Lower lobe of right lung (tissue), 2 donors: Measurements from ENCODE around the gene TSPAN9. TPM values are rescaled to one million over a fixed set of nuclear protein-coding genes. Genes with fewer than 3 reads are reported as not detected.

Experiments
- ATAC-seq, 2 donors: fragments of 200-7000 bp; cut with Tn5 transposase; one replicate each; pipeline ENCODE4 v1.9.1; 2020 to 2022; ENCODE audit warnings: mild to moderate bottlenecking in 2 of 2, moderate library complexity in 2 of 2
- DNase-seq: peaks from one replicate; pipeline ENCODE4 v3.0.0-alpha.2; 2020
- H3K27ac ChIP-seq: fragments of 200-600 bp; one replicate; pipeline ENCODE4 v1.8.0; 2022
- H3K27me3 ChIP-seq: fragments of 200-600 bp; one replicate; pipeline ENCODE4 v1.8.0; 2022; ENCODE audit warnings: low read depth
- H3K36me3 ChIP-seq: fragments of 200-600 bp; one replicate; pipeline ENCODE4 v1.8.0; 2022; ENCODE audit warnings: mild to moderate bottlenecking
- H3K4me1 ChIP-seq: fragments of 200-600 bp; one replicate; pipeline ENCODE4 v1.8.0; 2022
- H3K4me3 ChIP-seq: fragments of 200-600 bp; one replicate; pipeline ENCODE4 v1.8.0; 2022; ENCODE audit warnings: mild to moderate bottlenecking
- H3K9me3 ChIP-seq: fragments of 200-600 bp; one replicate; pipeline ENCODE4 v1.8.0; 2022
- intact Hi-C: fragments of 100-400 bp; cut with DNase I; formaldehyde crosslinking; loops from one replicate; pipeline ENCODE4 v1.11.0; 2022
- total RNA-seq: library from RNA; stranded (reverse); fragmentation: NEBNext Ultra II Directional; extraction: Animal tissue kit (Norgen Biotek cat#: 25700); gene quantifications from one replicate; pipeline ENCODE4 v1.2.1, GENCODE V29; 2021
- TF ChIP-seq, protein P1 (sequence below): fragments of 200-600 bp; IDR thresholded peaks from one replicate; pipeline ENCODE4 v1.8.0; 2022; ENCODE audit warnings: antibody characterized with exemption, mild to moderate bottlenecking
- donor health status: DM: no; HTN: yes; CAD: no; lungs with severe emphysema.

TSPAN9 gene
- total RNA-seq, 1 donor from 2014 or later, result 61.1 TPM

DNA sequence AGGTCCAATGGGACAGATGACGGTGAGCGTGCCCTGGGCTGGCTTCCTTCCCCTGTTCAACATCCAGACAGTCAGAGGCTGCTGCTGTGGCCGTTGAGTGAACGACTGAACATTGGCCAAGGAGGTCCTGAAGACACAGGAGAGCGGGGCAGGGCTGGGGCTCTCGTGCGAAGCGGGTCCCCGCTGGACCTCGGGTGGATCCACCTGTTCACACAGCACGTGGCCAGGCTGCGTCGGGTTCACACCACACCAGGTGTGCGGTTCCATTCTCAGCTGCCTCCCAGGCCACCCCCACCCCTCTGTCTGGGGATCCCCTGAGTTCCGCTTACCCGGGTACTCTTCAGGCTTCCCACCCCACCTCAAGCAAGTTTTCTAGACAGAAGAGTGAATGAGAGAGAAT is 214.8 kb downstream of the TSPAN9 start:
- H3K4me3 ChIP-seq, result no peak overlapping the region
- TF ChIP-seq, protein P1, sequence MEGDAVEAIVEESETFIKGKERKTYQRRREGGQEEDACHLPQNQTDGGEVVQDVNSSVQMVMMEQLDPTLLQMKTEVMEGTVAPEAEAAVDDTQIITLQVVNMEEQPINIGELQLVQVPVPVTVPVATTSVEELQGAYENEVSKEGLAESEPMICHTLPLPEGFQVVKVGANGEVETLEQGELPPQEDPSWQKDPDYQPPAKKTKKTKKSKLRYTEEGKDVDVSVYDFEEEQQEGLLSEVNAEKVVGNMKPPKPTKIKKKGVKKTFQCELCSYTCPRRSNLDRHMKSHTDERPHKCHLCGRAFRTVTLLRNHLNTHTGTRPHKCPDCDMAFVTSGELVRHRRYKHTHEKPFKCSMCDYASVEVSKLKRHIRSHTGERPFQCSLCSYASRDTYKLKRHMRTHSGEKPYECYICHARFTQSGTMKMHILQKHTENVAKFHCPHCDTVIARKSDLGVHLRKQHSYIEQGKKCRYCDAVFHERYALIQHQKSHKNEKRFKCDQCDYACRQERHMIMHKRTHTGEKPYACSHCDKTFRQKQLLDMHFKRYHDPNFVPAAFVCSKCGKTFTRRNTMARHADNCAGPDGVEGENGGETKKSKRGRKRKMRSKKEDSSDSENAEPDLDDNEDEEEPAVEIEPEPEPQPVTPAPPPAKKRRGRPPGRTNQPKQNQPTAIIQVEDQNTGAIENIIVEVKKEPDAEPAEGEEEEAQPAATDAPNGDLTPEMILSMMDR, result no peak
- no peak overlapping the region for H3K27ac ChIP-seq
- no peaks in the 10 kb centered on the region for H3K9me3 ChIP-seq
- H3K27me3 ChIP-seq, result no peaks in the 10 kb centered on the region
- intact Hi-C loops, result no loop called here
- DNase-seq (no peak), ATAC-seq (no peak)
- H3K4me1 ChIP-seq, result peaks cover 9% of the 10 kb centered on the region
- no peaks in the 10 kb centered on the region for H3K36me3 ChIP-seq

DNA sequence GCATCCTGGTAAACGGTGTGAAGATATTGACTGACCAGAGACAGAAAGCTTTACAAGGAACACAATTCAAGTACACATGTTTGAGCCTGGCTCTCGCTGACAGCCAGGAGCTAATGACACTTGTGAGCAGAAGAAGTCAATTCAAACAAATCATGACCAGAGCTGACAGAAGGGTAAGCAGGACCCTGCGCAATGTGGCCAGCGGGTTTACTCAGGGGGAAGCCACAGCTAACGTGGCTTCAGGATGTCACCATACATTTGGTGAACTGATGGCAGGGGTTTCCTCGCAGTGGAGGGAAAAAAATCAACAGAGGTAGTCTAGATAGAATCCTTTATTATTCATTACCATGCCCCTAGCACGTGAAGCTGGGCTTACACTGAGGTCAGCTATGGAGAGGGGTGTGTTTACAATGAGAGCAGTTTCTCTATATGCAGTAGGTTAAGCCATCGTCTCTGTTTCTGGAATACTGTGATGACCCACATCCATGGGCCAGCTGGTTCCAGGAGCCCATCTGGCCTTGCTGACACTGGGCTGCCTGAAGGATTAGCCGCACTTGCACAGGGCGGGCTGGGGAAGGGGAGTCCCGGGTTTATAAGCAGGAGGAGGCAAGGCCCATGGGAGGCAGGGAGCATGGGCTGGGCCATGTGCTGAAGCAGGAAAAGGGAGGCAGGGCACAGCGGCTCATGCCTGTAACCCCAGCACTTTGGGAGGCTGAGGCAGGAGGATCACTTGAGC is 215.7 kb downstream of the TSPAN9 start:
- Histone ChIP-seq H3K9me3 (no peaks in the 10 kb centered on the region), H3K4me3 (no peak overlapping the region), H3K36me3 (no peaks in the 10 kb centered on the region), H3K27me3 (no peaks in the 10 kb centered on the region), H3K4me1 (peaks cover 9% of the 10 kb centered on the region), H3K27ac (no peak overlapping the region)
- TF ChIP-seq, protein P1, result no peak
- no peak for ATAC-seq
- no peak for DNase-seq
- intact Hi-C loops, result no loop called here

DNA sequence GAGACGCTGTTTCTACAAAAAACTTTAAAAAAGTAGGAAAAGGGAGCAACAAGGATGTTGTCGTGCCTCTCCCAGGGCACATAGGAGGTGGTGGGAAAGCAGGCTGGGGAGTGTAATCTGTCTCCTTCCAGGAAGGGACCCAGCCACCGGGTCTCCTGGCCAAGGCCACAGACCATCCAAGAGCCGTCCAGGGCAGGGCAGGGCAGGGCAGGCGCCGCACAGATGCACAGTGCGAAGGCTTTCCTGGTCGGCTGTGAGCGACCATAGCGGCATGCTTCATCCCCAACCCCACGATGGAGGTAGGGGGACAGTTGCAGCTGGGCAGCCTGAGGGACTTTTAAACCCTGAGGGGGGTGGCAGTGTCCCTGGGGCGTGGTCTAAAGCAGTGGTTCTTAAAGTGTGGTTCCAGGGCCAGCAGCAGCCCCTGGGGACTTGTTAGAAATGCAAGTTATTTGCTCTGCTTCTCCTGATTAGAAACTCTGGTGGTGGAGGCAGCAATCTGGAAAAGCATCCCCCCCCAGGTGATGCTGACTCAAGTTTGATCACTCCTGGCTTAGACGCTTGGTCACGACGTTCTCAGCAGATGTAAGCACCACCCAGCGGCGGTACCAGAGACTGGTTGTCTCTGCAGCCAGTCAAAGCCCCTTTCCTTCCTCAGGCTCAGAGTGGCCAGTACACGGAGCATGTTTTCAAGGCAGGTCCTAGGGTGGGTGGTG is 216.4 kb downstream of the TSPAN9 start:
- Histone ChIP-seq H3K36me3 (no peaks in the 10 kb centered on the region), H3K4me1 (peaks cover 9% of the 10 kb centered on the region), H3K27me3 (no peaks in the 10 kb centered on the region), H3K4me3 (no peak overlapping the region), H3K27ac (no peak overlapping the region), H3K9me3 (no peaks in the 10 kb centered on the region)
- intact Hi-C loops, result no loop called here
- no peak for ATAC-seq
- DNase-seq, result no peak
- TF ChIP-seq, protein P1, result no peak

DNA sequence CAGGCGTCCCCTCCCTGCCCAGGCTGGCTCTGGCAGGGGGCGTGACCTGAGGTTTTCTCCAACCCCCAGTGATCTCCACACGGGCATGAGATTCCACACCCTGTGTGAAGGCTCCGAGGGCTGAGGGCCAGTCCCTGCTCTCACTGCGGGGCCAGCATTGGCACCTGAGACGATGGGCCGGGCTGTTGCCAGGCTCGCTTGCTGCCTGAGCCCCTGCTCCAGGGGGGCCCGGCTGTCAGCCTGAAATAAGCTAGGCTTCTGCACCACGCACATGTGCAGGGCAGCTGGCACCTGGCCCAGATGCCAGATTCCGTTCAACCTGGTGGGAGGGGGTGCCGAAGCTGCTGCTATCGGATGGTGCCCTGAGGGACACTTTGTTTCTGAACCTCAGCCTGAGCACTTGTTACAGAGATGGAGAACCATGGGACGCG is 217.3 kb downstream of the TSPAN9 start:
- TF ChIP-seq, protein P1, result no peak
- DNase-seq, result no peak
- Histone ChIP-seq H3K27me3 (no peaks in the 10 kb centered on the region), H3K36me3 (no peaks in the 10 kb centered on the region), H3K9me3 (no peaks in the 10 kb centered on the region), H3K27ac (no peak overlapping the region), H3K4me3 (no peak overlapping the region), H3K4me1 (peaks cover 9% of the 10 kb centered on the region)
- intact Hi-C loops, result no loop called here
- ATAC-seq, result no peak

DNA sequence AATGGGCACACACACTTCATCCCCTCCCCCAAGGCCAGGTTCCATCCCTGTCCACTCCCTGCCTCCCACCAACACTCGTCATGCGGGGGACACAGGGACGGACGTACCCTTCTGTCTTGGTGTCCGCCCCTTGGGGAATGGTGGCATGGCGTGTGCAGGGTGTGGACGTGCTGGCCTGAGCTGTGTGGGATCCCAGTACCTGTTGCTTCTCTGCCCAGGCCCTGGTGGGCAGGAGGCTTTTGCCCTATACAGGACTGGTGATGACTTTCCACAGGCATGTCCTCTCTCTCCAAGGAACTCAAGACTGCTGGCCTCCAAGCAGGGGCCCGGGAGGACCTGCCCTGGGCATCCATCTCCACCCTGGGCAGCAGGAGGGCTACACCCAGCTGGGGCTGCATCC is 218.0 kb downstream of the TSPAN9 start:
- no peak overlapping the region for H3K4me3 ChIP-seq
- ATAC-seq, result no peak
- H3K36me3 ChIP-seq, result no peaks in the 10 kb centered on the region
- no peaks in the 10 kb centered on the region for H3K27me3 ChIP-seq
- no peak overlapping the region for H3K27ac ChIP-seq
- intact Hi-C loops, result no loop called here
- TF ChIP-seq, protein P1, result no peak
- no peak for DNase-seq
- H3K4me1 ChIP-seq, result peaks cover 14% of the 10 kb centered on the region
- no peaks in the 10 kb centered on the region for H3K9me3 ChIP-seq
